CD14-positive monocyte (primary cell): Measurements from ENCODE around the gene PHLPP1. TPM values are rescaled to one million over a fixed set of nuclear protein-coding genes. Genes with fewer than 3 reads are reported as not detected.

ENCODE experiments used
- DNase-seq, 3 donors: peaks; one replicate each; pipeline ENCODE4 v3.0.0-alpha.2; 2011 to 2022
- H2AFZ ChIP-seq: 2 replicates; pipeline ENCODE4 v1.6.0; 2012; ENCODE audit warnings: mild to moderate bottlenecking, low read depth, low read length, inconsistent platforms; ENCODE audit not compliant: insufficient read depth, poor library complexity, severe bottlenecking
- H3K27ac ChIP-seq, 2 donors: 1 replicate in 1 of 2; 2 replicates in 1 of 2; pipeline ENCODE4 v1.5.1; 2012 to 2013; ENCODE audit warnings: low read length in 2 of 2, control low read depth in 1 of 2, inconsistent platforms in 1 of 2, low read depth in 1 of 2, mild to moderate bottlenecking in 1 of 2
- H3K27me3 ChIP-seq, 2 donors: one replicate each; pipeline versions ENCODE4 v1.6.0 to v1.6.1; 2011 to 2013; ENCODE audit warnings: low read length in 2 of 2; ENCODE audit not compliant: control insufficient read depth in 2 of 2, insufficient read depth in 2 of 2
- H3K36me3 ChIP-seq, 2 donors: replicated peaks in 1 of 2; 1 replicate in 1 of 2; 2 replicates in 1 of 2; pipeline versions ENCODE4 v1.5.1 to v1.6.1; 2012 to 2013; ENCODE audit warnings: low read length in 2 of 2, control low read depth in 1 of 2, inconsistent platforms in 1 of 2, mild to moderate bottlenecking in 1 of 2; ENCODE audit not compliant: insufficient read depth in 2 of 2, control insufficient read depth in 1 of 2
- H3K4me1 ChIP-seq, 2 donors: 1 replicate in 1 of 2; 2 replicates in 1 of 2; pipeline versions ENCODE4 v1.5.1 to v1.6.1; 2012 to 2013; ENCODE audit warnings: low read length in 2 of 2, control low read depth in 1 of 2, inconsistent platforms in 1 of 2, mild to moderate bottlenecking in 1 of 2, moderate library complexity in 1 of 2; ENCODE audit not compliant: insufficient read depth in 2 of 2, control insufficient read depth in 1 of 2
- H3K4me2 ChIP-seq: replicated peaks from 2 replicates; pipeline ENCODE3; 2012; ENCODE audit warnings: low read length, moderate library complexity, mild to moderate bottlenecking; ENCODE audit not compliant: poor library complexity, severe bottlenecking; ENCODE audit errors: extremely low read depth
- H3K4me3 ChIP-seq, 3 experiments: fragments of 200-600 bp in 1 of 3; sonication (generic) in 1 of 3; replicated peaks in 1 of 3; 1 replicate in 2 of 3; 2 replicates in 1 of 3; pipeline ENCODE4 v1.5.1; 2011 to 2013; ENCODE audit warnings: low read length in 3 of 3, mild to moderate bottlenecking in 3 of 3, control low read depth in 2 of 3, low read depth in 2 of 3, inconsistent platforms in 1 of 3, moderate library complexity in 1 of 3
- H3K79me2 ChIP-seq: 2 replicates; pipeline ENCODE4 v1.6.0; 2012; ENCODE audit warnings: mild to moderate bottlenecking, control low read depth, inconsistent platforms, low read length, moderate library complexity; ENCODE audit not compliant: insufficient read depth
- H3K9ac ChIP-seq: 2 replicates; pipeline ENCODE4 v1.6.0; 2017; ENCODE audit warnings: low read length, mild to moderate bottlenecking; ENCODE audit not compliant: insufficient read depth, poor library complexity, severe bottlenecking
- H3K9me3 ChIP-seq, 2 donors: replicated peaks in 1 of 2; 1 replicate in 1 of 2; 2 replicates in 1 of 2; pipeline versions ENCODE4 v1.5.1 to v1.6.1; 2012 to 2013; ENCODE audit warnings: low read length in 2 of 2, control low read depth in 1 of 2; ENCODE audit not compliant: control insufficient read depth in 1 of 2, insufficient read depth in 1 of 2
- H4K20me1 ChIP-seq: 2 replicates; pipeline ENCODE4 v1.6.0; 2012; ENCODE audit warnings: mild to moderate bottlenecking, low read length, control low read depth, moderate library complexity; ENCODE audit not compliant: insufficient read depth
- H3K27ac Mint-ChIP-seq, 7 donors: one replicate each; pipeline ENCODE4 v1.8.0; 2020; ENCODE audit warnings: mild to moderate bottlenecking in 7 of 7, mixed read lengths in 7 of 7, moderate library complexity in 6 of 7, inconsistent platforms in 2 of 7
- H3K27me3 Mint-ChIP-seq, 3 donors: one replicate each; pipeline ENCODE4 v1.8.0; 2021 to 2022; ENCODE audit warnings: low read depth in 3 of 3, mild to moderate bottlenecking in 3 of 3, mixed read lengths in 3 of 3, moderate library complexity in 3 of 3, inconsistent platforms in 1 of 3
- H3K36me3 Mint-ChIP-seq, 2 donors: one replicate each; pipeline ENCODE4 v1.8.0; 2020; ENCODE audit warnings: mixed read lengths in 2 of 2, inconsistent platforms in 1 of 2, mild to moderate bottlenecking in 1 of 2
- H3K4me1 Mint-ChIP-seq: one replicate; pipeline ENCODE4 v1.8.0; 2020; ENCODE audit warnings: mild to moderate bottlenecking, mixed read lengths
- H3K4me3 Mint-ChIP-seq, 2 donors: one replicate each; pipeline ENCODE4 v1.8.0; 2020; ENCODE audit warnings: mild to moderate bottlenecking in 2 of 2, mixed read lengths in 2 of 2, moderate library complexity in 1 of 2
- H3K9me3 Mint-ChIP-seq, 7 donors: one replicate each; pipeline ENCODE4 v1.8.0; 2020 to 2022; ENCODE audit warnings: mixed read lengths in 7 of 7, mild to moderate bottlenecking in 6 of 7, moderate library complexity in 6 of 7, inconsistent platforms in 2 of 7
- WGBS: methylation state at CpG from one replicate; pipeline ENCODE4 v1.1.5; 2013; ENCODE audit warnings: missing lambda C conversion rate; ENCODE audit not compliant: insufficient coverage; 5-methylcytosine and 5-hydroxymethylcytosine counted together
- intact Hi-C, 2 donors: fragments of 100-400 bp; cut with micrococcal nuclease; formaldehyde crosslinking; loops; one replicate each; pipeline versions ENCODE4 v1.15.0 to v1.15.1; 2023
- polyA plus RNA-seq, 3 donors: library from polyadenylated mRNA; depleted of rRNA in 1 of 3; unstranded in 2 of 3; stranded (reverse) in 1 of 3; fragments of 300-500 nt in 2 of 3; fragments of >200 nt in 1 of 3; fragmentation: Illumina TruSeq in 2 of 3; gene quantifications; 1 replicate in 2 of 3; 2 replicates in 1 of 3; pipeline ENCODE4 v1.2.3, GENCODE V29; 2012 to 2021
- TF ChIP-seq, protein P1 (sequence below): fragments of 200-600 bp; IDR thresholded peaks from one replicate; pipeline ENCODE4 v1.8.0; 2022; ENCODE audit warnings: antibody characterized with exemption, mild to moderate bottlenecking

PHLPP1 gene
- polyA plus RNA-seq, 3 donors = 0.04 to 2.0 (median 0.55) TPM

DNA sequence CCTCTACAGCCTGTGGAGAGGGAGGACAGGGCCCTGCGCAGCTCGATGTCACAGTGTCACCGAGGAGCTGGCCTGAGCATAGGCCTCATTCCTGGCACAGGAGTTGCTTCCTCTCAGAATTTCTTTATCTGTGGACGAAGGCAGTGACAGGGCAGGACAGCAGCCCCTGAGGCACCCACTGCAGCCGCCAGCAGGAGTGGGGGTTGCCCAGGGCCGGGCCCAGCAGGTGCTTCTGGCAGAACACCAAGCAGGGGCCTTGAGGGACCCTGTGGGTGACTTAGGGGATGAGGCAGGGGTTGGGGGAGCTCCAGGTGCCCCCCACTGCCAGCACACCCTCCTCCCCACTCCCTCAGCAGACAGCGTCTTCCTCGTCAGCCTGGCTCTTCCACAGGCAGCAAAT, 290.0 kb downstream of the PHLPP1 start:
- DNase-seq = no peak
- Histone ChIP-seq H2AFZ (no peak overlapping the region), H3K36me3 (no peaks in the 10 kb centered on the region), H3K4me1 (no peaks in the 10 kb centered on the region), H3K9me3 (no peaks in the 10 kb centered on the region), H4K20me1 (no peaks in the 10 kb centered on the region), H3K27me3 (no peaks in the 10 kb centered on the region), H3K27ac (no peak overlapping the region), H3K4me3 (no peak overlapping the region), H3K4me2 (no peak overlapping the region), H3K9ac (no peak overlapping the region), H3K79me2 (no peaks in the 10 kb centered on the region)
- WGBS = 99% methylated on average over 7 of the region's 8 CpGs
- no peak overlapping the region for H3K4me3 Mint-ChIP-seq
- H3K27me3 Mint-ChIP-seq = peaks cover 0 to 4% (median 0%) of the 10 kb centered on the region in 3 donors
- intact Hi-C loops = no loop called here
- H3K9me3 Mint-ChIP-seq = peaks cover 0 to 3% (median 0%) of the 10 kb centered on the region in 7 donors
- no peaks in the 10 kb centered on the region for H3K36me3 Mint-ChIP-seq
- no peaks in the 10 kb centered on the region for H3K4me1 Mint-ChIP-seq
- TF ChIP-seq, protein P1, sequence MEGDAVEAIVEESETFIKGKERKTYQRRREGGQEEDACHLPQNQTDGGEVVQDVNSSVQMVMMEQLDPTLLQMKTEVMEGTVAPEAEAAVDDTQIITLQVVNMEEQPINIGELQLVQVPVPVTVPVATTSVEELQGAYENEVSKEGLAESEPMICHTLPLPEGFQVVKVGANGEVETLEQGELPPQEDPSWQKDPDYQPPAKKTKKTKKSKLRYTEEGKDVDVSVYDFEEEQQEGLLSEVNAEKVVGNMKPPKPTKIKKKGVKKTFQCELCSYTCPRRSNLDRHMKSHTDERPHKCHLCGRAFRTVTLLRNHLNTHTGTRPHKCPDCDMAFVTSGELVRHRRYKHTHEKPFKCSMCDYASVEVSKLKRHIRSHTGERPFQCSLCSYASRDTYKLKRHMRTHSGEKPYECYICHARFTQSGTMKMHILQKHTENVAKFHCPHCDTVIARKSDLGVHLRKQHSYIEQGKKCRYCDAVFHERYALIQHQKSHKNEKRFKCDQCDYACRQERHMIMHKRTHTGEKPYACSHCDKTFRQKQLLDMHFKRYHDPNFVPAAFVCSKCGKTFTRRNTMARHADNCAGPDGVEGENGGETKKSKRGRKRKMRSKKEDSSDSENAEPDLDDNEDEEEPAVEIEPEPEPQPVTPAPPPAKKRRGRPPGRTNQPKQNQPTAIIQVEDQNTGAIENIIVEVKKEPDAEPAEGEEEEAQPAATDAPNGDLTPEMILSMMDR = no peak
- no peak overlapping the region for H3K27ac Mint-ChIP-seq

DNA sequence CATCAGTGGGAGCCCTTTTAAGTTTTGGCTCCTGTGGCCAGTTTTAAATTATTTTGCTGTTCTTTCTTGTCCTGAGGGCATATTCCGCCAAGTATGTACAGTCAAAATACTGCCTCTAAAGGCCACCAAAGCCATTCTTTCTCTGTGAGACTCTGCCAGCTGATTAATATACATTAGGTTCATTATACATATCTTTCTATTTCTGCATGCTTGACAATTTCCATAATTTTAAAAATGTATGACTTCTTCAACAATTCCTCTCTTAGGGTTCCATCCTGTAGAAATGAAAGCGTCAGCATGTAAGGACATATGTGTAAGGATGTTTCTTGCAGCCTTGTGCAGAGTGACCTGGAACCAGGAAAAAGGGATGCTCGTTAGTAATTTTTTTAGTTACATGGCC, 291.9 kb downstream of the PHLPP1 start:
- Histone ChIP-seq H4K20me1 (no peaks in the 10 kb centered on the region), H3K27me3 (no peaks in the 10 kb centered on the region), H3K4me2 (no peak overlapping the region), H3K9me3 (no peaks in the 10 kb centered on the region), H3K27ac (no peak overlapping the region), H3K4me1 (no peaks in the 10 kb centered on the region), H2AFZ (no peak overlapping the region), H3K79me2 (no peaks in the 10 kb centered on the region), H3K9ac (no peak overlapping the region), H3K36me3 (no peaks in the 10 kb centered on the region), H3K4me3 (no peak overlapping the region)
- Mint-ChIP-seq H3K27me3 (peaks cover 0 to 5% (median 0%) of the 10 kb centered on the region in 3 donors), H3K9me3 (peaks cover 0 to 9% (median 4%) of the 10 kb centered on the region in 7 donors), H3K36me3 (no peaks in the 10 kb centered on the region), H3K4me3 (no peak overlapping the region), H3K4me1 (no peaks in the 10 kb centered on the region), H3K27ac (no peak overlapping the region)
- TF ChIP-seq, protein P1 = no peak
- WGBS = no CpG with 5 or more reads among the region's 3 CpGs
- no peak for DNase-seq
- intact Hi-C loops = no loop called here
